SJCRH30 (cell line): ENCODE measurements around the gene ETS1. TPM values are rescaled to one million over a fixed set of nuclear protein-coding genes. Genes with fewer than 3 reads are reported as not detected.

Source experiments
- DNase-seq, 2 experiments: peaks; one replicate each; pipeline ENCODE4 v3.0.0-alpha.2; 2015 to 2020
- H3K27ac ChIP-seq: fragments of 250-450 bp; sonication (Bioruptor Pico); 2 replicates; pipeline ENCODE4 v1.5.1; 2020; ENCODE audit warnings: mild to moderate bottlenecking, moderate library complexity
- H3K27me3 ChIP-seq: fragments of 250-450 bp; sonication (Bioruptor Pico); 2 replicates; pipeline ENCODE4 v1.5.1; 2020; ENCODE audit warnings: mild to moderate bottlenecking, moderate library complexity
- H3K36me3 ChIP-seq: fragments of 250-450 bp; sonication (Bioruptor Pico); 2 replicates; pipeline ENCODE4 v1.5.1; 2020; ENCODE audit warnings: mild to moderate bottlenecking, moderate library complexity
- H3K4me1 ChIP-seq: fragments of 250-450 bp; sonication (Bioruptor Pico); 2 replicates; pipeline ENCODE4 v1.5.1; 2020; ENCODE audit warnings: mild to moderate bottlenecking, moderate library complexity
- H3K4me3 ChIP-seq: fragments of 250-450 bp; sonication (Bioruptor Pico); 2 replicates; pipeline ENCODE4 v1.5.1; 2020; ENCODE audit warnings: mild to moderate bottlenecking, moderate library complexity
- H3K9me3 ChIP-seq: fragments of 250-450 bp; sonication (Bioruptor Pico); replicated peaks from 2 replicates; pipeline ENCODE4 v1.5.1; 2020; ENCODE audit warnings: mild to moderate bottlenecking, moderate library complexity
- total RNA-seq: library from RNA; depleted of rRNA; stranded (reverse); fragments of >200 nt; shearing (Covaris generic); gene quantifications from 2 replicates; pipeline ENCODE4 v1.2.3, GENCODE V29; 2014

The ETS1 gene
- total RNA-seq, 1 experiment from 2014 or later, result 43.9 TPM

- H3K9me3 ChIP-seq, result no peaks in the 10 kb centered on the region
- peak in 1 of 2 experiments; percentile 7 for DNase-seq
- H3K4me3 ChIP-seq, result peak overlapping the region; percentile 85
- peaks cover 36% of the 10 kb centered on the region for H3K4me1 ChIP-seq
- no peaks in the 10 kb centered on the region for H3K27me3 ChIP-seq
- no peak overlapping the region; the same call in 1 of the 2 replicates for H3K27ac ChIP-seq
- H3K36me3 ChIP-seq, result no peaks in the 10 kb centered on the region
Measured at GRCh38 chr11:128520206-128520887, 67.0 kb downstream of the ETS1 start.

GRCh38 chr11:128519338-128519737 lies 68.0 kb downstream of the ETS1 start:
- H3K4me1 ChIP-seq, result peaks cover 36% of the 10 kb centered on the region
- H3K27me3 ChIP-seq, result no peaks in the 10 kb centered on the region
- no peak for DNase-seq
- no peaks in the 10 kb centered on the region for H3K9me3 ChIP-seq
- H3K4me3 ChIP-seq, result peak overlapping the region; percentile 85
- no peaks in the 10 kb centered on the region for H3K36me3 ChIP-seq
- H3K27ac ChIP-seq, result no peak overlapping the region

- peaks cover 31% of the 10 kb centered on the region for H3K4me1 ChIP-seq
- no peak for DNase-seq
- no peaks in the 10 kb centered on the region for H3K9me3 ChIP-seq
- 0 out of 2 replicates have a peak, but pooled peaks cover under 1% of the 10 kb centered on the region for H3K36me3 ChIP-seq
- no peak overlapping the region for H3K4me3 ChIP-seq
- H3K27ac ChIP-seq, result no peak overlapping the region
- no peaks in the 10 kb centered on the region for H3K27me3 ChIP-seq
Measured at GRCh38 chr11:128518493-128519207, 68.7 kb downstream of the ETS1 start.

- H3K27me3 ChIP-seq, result no peaks in the 10 kb centered on the region
- H3K9me3 ChIP-seq, result no peaks in the 10 kb centered on the region
- no peak for DNase-seq
- H3K27ac ChIP-seq, result no peak overlapping the region; the same call in 1 of the 2 replicates
- H3K4me3 ChIP-seq, result no peak overlapping the region
- peaks cover 10% of the 10 kb centered on the region for H3K36me3 ChIP-seq
- H3K4me1 ChIP-seq, result peaks cover 26% of the 10 kb centered on the region
Measured at GRCh38 chr11:128517451-128518230, 69.7 kb downstream of the ETS1 start.

GRCh38 chr11:128516886-128517285 lies 70.5 kb downstream of the ETS1 start:
- no peak for DNase-seq
- no peaks in the 10 kb centered on the region for H3K27me3 ChIP-seq
- no peak overlapping the region for H3K4me3 ChIP-seq
- no peak overlapping the region for H3K27ac ChIP-seq
- peaks cover 12% of the 10 kb centered on the region for H3K36me3 ChIP-seq
- no peaks in the 10 kb centered on the region for H3K9me3 ChIP-seq
- peaks cover 26% of the 10 kb centered on the region for H3K4me1 ChIP-seq

GRCh38 chr11:128515826-128516778 lies 71.3 kb downstream of the ETS1 start:
- no peaks in the 10 kb centered on the region for H3K9me3 ChIP-seq
- peaks cover 26% of the 10 kb centered on the region for H3K4me1 ChIP-seq
- no peak for DNase-seq
- no peak overlapping the region for H3K27ac ChIP-seq
- H3K4me3 ChIP-seq, result no peak overlapping the region
- no peaks in the 10 kb centered on the region for H3K27me3 ChIP-seq
- peaks cover 12% of the 10 kb centered on the region for H3K36me3 ChIP-seq

GRCh38 chr11:128515086-128515485 lies 72.3 kb downstream of the ETS1 start:
- no peaks in the 10 kb centered on the region for H3K27me3 ChIP-seq
- H3K9me3 ChIP-seq, result no peaks in the 10 kb centered on the region
- peaks cover 26% of the 10 kb centered on the region for H3K4me1 ChIP-seq
- H3K4me3 ChIP-seq, result no peak overlapping the region
- H3K27ac ChIP-seq, result no peak overlapping the region
- H3K36me3 ChIP-seq, result peaks cover 12% of the 10 kb centered on the region
- DNase-seq, result no peak

GRCh38 chr11:128513915-128514681 lies 73.3 kb downstream of the ETS1 start:
- DNase-seq, result no peak
- no peak overlapping the region for H3K27ac ChIP-seq
- no peaks in the 10 kb centered on the region for H3K9me3 ChIP-seq
- H3K36me3 ChIP-seq, result peaks cover 12% of the 10 kb centered on the region
- H3K4me3 ChIP-seq, result no peak overlapping the region
- H3K27me3 ChIP-seq, result no peaks in the 10 kb centered on the region
- peaks cover 18% of the 10 kb centered on the region for H3K4me1 ChIP-seq

- H3K36me3 ChIP-seq, result peaks cover 12% of the 10 kb centered on the region
- no peaks in the 10 kb centered on the region for H3K9me3 ChIP-seq
- no peaks in the 10 kb centered on the region for H3K27me3 ChIP-seq
- peaks cover 16% of the 10 kb centered on the region for H3K4me1 ChIP-seq
- no peak overlapping the region for H3K27ac ChIP-seq
- H3K4me3 ChIP-seq, result no peak overlapping the region
- no peak for DNase-seq
Measured at GRCh38 chr11:128512474-128512996, 74.8 kb downstream of the ETS1 start.

- H3K4me1 ChIP-seq, result peaks cover 14% of the 10 kb centered on the region
- H3K4me3 ChIP-seq, result no peak overlapping the region
- no peaks in the 10 kb centered on the region for H3K27me3 ChIP-seq
- peaks cover 12% of the 10 kb centered on the region for H3K36me3 ChIP-seq
- no peak for DNase-seq
- H3K9me3 ChIP-seq, result no peaks in the 10 kb centered on the region
- H3K27ac ChIP-seq, result no peak overlapping the region
Measured at GRCh38 chr11:128511712-128512111, 75.6 kb downstream of the ETS1 start.

- Histone ChIP-seq H3K4me3 (no peak overlapping the region), H3K27ac (no peak overlapping the region), H3K9me3 (no peaks in the 10 kb centered on the region), H3K27me3 (no peaks in the 10 kb centered on the region), H3K4me1 (peaks cover 11% of the 10 kb centered on the region), H3K36me3 (peaks cover 12% of the 10 kb centered on the region)
- no peak for DNase-seq
Measured at GRCh38 chr11:128509621-128510389, 77.6 kb downstream of the ETS1 start.

GRCh38 chr11:128508770-128509510 lies 78.4 kb downstream of the ETS1 start:
- no peak overlapping the region for H3K27ac ChIP-seq
- H3K4me3 ChIP-seq, result no peak overlapping the region
- H3K4me1 ChIP-seq, result peaks cover 16% of the 10 kb centered on the region
- H3K36me3 ChIP-seq, result peaks cover 12% of the 10 kb centered on the region
- DNase-seq, result no peak
- H3K27me3 ChIP-seq, result no peaks in the 10 kb centered on the region
- no peaks in the 10 kb centered on the region for H3K9me3 ChIP-seq
